Astrocyte (in vitro differentiated cells and primary cell): ENCODE measurements around the gene ASMTL. TPM values are rescaled to one million over a fixed set of nuclear protein-coding genes. Genes with fewer than 3 reads are reported as not detected.

Source experiments
- DNase-seq: peaks from one replicate; pipeline ENCODE4 v3.0.0-alpha.2; 2010; ENCODE audit warnings: low read depth
- FAIRE-seq: peaks from 2 replicates; lab custom pipeline; 2011; peaks lifted over from hg19 to GRCh38; lab: Jason Lieb, UNC
- H2AFZ ChIP-seq: 2 replicates; pipeline ENCODE4 v1.6.0; 2012; ENCODE audit warnings: low read depth, low read length, inconsistent platforms
- H3K27ac ChIP-seq: 2 replicates; pipeline ENCODE4 v1.5.1; 2011; ENCODE audit warnings: low read depth, low read length, inconsistent platforms
- H3K27me3 ChIP-seq: 2 replicates; pipeline ENCODE4 v1.6.0; 2011; ENCODE audit warnings: low read length, inconsistent platforms; ENCODE audit not compliant: insufficient read depth
- H3K36me3 ChIP-seq: 2 replicates; pipeline ENCODE4 v1.5.1; 2011; ENCODE audit warnings: low read length, inconsistent platforms; ENCODE audit not compliant: insufficient read depth
- H3K4me1 ChIP-seq: 2 replicates; pipeline ENCODE4 v1.5.1; 2011; ENCODE audit warnings: low read length, inconsistent platforms; ENCODE audit not compliant: insufficient read depth
- H3K4me2 ChIP-seq: 2 replicates; pipeline ENCODE4 v1.6.0; 2012; ENCODE audit warnings: low read length, inconsistent platforms
- H3K4me3 ChIP-seq: 2 replicates; pipeline ENCODE4 v1.5.1; 2011; ENCODE audit warnings: low read depth, mild to moderate bottlenecking, low read length, inconsistent platforms; ENCODE audit not compliant: insufficient read depth
- H3K79me2 ChIP-seq: 2 replicates; pipeline ENCODE4 v1.6.0; 2012; ENCODE audit warnings: mild to moderate bottlenecking, low read length, inconsistent platforms; ENCODE audit not compliant: insufficient read depth
- H3K9ac ChIP-seq: 2 replicates; pipeline ENCODE4 v1.6.0; 2012; ENCODE audit warnings: mild to moderate bottlenecking, low read length, inconsistent platforms
- H3K9me3 ChIP-seq: 2 replicates; pipeline ENCODE4 v1.5.1; 2012; ENCODE audit warnings: low read depth, mild to moderate bottlenecking, low read length, inconsistent platforms; ENCODE audit not compliant: insufficient read depth
- H4K20me1 ChIP-seq: 2 replicates; pipeline ENCODE4 v1.6.0; 2012; ENCODE audit warnings: low read length, inconsistent platforms; ENCODE audit not compliant: insufficient read depth
- H3K27ac Mint-ChIP-seq: one replicate; pipeline ENCODE4 v1.8.0; 2021; ENCODE audit warnings: mild to moderate bottlenecking, mixed read lengths; ENCODE audit not compliant: unreplicated experiment
- H3K27me3 Mint-ChIP-seq: one replicate; pipeline ENCODE4 v1.8.0; 2021; ENCODE audit warnings: low read depth, mixed read lengths; ENCODE audit not compliant: unreplicated experiment
- H3K36me3 Mint-ChIP-seq: one replicate; pipeline ENCODE4 v1.8.0; 2021; ENCODE audit warnings: low read depth, mixed read lengths; ENCODE audit not compliant: unreplicated experiment
- H3K4me1 Mint-ChIP-seq: one replicate; pipeline ENCODE4 v1.8.0; 2021; ENCODE audit warnings: low read depth, mixed read lengths; ENCODE audit not compliant: unreplicated experiment
- H3K4me3 Mint-ChIP-seq: one replicate; pipeline ENCODE4 v1.8.0; 2021; ENCODE audit warnings: mild to moderate bottlenecking, moderate library complexity, mixed read lengths; ENCODE audit not compliant: unreplicated experiment
- H3K9me3 Mint-ChIP-seq: one replicate; pipeline ENCODE4 v1.8.0; 2021; ENCODE audit warnings: mild to moderate bottlenecking, mixed read lengths; ENCODE audit not compliant: unreplicated experiment
- EZH2 ChIP-seq: IDR thresholded peaks from 2 replicates; pipeline ENCODE4 v1.6.1; 2012; ENCODE audit warnings: mild to moderate bottlenecking, low read length, inconsistent platforms; ENCODE audit not compliant: insufficient read depth
- total RNA-seq: library from RNA; stranded (reverse); gene quantifications from 2 replicates; pipeline ENCODE4 v1.2.1, GENCODE V29; 2021
- TF ChIP-seq, protein P1 (sequence below): IDR thresholded peaks from 2 replicates; pipeline ENCODE4 v1.5.1; 2011; ENCODE audit warnings: low read depth, mild to moderate bottlenecking, inconsistent platforms, low read length, moderate library complexity; ENCODE audit not compliant: insufficient read depth

The ASMTL gene
- total RNA-seq, 1 donor from 2014 or later, result 22.1 TPM

DNA sequence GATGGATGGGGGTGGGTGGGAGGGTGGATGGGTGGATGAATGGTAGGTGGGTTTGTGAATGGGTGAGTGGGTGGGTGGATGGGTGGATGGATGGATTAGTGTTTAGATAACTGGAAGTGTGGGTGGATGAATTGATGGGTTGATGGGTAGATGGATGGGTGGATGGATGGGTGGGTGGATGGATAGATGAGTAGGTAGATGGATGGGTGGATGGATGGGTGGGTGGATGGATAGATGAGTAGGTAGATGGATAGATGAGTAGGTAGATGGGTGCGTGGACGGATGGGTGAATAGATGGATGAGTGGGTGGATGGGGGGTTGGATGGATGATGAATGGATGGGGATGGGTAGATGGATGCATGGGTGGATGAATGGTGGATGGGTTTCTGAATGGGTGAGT lies 20.3 kb upstream of the ASMTL start:
- no peak overlapping the region for H3K27ac Mint-ChIP-seq
- DNase-seq, result no peak
- no peaks in the 10 kb centered on the region for H3K27me3 ChIP-seq
- no peak overlapping the region for H3K4me2 ChIP-seq
- no peaks in the 10 kb centered on the region for H3K4me1 ChIP-seq
- no peak for FAIRE-seq
- no peak overlapping the region for H3K9ac ChIP-seq
- no peak overlapping the region for H3K4me3 Mint-ChIP-seq
- no peak overlapping the region for H3K4me3 ChIP-seq
- no peaks in the 10 kb centered on the region for H4K20me1 ChIP-seq
- no peaks in the 10 kb centered on the region for H3K36me3 ChIP-seq
- H3K27me3 Mint-ChIP-seq, result peaks cover 2% of the 10 kb centered on the region
- TF ChIP-seq, protein P1, sequence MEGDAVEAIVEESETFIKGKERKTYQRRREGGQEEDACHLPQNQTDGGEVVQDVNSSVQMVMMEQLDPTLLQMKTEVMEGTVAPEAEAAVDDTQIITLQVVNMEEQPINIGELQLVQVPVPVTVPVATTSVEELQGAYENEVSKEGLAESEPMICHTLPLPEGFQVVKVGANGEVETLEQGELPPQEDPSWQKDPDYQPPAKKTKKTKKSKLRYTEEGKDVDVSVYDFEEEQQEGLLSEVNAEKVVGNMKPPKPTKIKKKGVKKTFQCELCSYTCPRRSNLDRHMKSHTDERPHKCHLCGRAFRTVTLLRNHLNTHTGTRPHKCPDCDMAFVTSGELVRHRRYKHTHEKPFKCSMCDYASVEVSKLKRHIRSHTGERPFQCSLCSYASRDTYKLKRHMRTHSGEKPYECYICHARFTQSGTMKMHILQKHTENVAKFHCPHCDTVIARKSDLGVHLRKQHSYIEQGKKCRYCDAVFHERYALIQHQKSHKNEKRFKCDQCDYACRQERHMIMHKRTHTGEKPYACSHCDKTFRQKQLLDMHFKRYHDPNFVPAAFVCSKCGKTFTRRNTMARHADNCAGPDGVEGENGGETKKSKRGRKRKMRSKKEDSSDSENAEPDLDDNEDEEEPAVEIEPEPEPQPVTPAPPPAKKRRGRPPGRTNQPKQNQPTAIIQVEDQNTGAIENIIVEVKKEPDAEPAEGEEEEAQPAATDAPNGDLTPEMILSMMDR, result no peak
- no peak for TF ChIP-seq EZH2
- H3K9me3 Mint-ChIP-seq, result peaks cover 4% of the 10 kb centered on the region
- H3K36me3 Mint-ChIP-seq, result no peaks in the 10 kb centered on the region
- H3K9me3 ChIP-seq, result no peaks in the 10 kb centered on the region
- no peak overlapping the region for H2AFZ ChIP-seq
- no peak overlapping the region for H3K27ac ChIP-seq
- H3K4me1 Mint-ChIP-seq, result no peaks in the 10 kb centered on the region
- H3K79me2 ChIP-seq, result no peaks in the 10 kb centered on the region

DNA sequence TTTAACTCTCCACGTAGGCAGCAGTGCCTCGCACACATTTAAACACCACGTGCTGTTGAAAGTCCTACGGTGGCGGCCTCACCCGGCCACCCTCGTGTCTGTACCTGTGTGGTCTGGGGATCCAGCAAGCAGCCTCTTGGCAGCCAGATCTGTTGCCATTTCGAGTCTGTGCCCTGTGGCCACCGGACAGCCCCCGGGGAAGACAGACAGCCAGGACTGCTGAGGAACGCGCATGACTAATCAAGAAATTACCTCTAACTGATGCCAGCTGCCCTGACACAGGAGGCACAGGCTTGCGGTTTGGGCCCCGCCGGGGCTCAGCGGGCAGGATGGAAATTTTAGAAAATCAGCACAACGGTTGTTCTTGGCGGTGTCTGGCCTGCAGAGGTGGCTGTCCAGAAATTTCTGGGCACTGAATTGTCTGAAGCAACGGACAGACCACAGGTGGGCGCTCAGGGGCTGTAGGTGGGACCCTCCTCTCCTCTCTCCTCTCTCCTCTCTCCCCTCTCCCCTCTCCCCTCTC lies 15.6 kb upstream of the ASMTL start:
- no peaks in the 10 kb centered on the region for H3K9me3 ChIP-seq
- H3K27me3 Mint-ChIP-seq, result peaks cover 8% of the 10 kb centered on the region
- no peak overlapping the region for H2AFZ ChIP-seq
- FAIRE-seq (no peak), DNase-seq (peak; percentile 35)
- no peaks in the 10 kb centered on the region for H3K4me1 Mint-ChIP-seq
- no peak overlapping the region for H3K9ac ChIP-seq
- peaks cover 1% of the 10 kb centered on the region for H3K4me1 ChIP-seq
- no peak overlapping the region for H3K4me3 ChIP-seq
- peaks cover 11% of the 10 kb centered on the region for H3K27me3 ChIP-seq
- H3K9me3 Mint-ChIP-seq, result peaks cover 5% of the 10 kb centered on the region
- H3K36me3 Mint-ChIP-seq, result no peaks in the 10 kb centered on the region
- H3K27ac Mint-ChIP-seq, result no peak overlapping the region
- TF ChIP-seq, protein P1, result no peak
- no peak for TF ChIP-seq EZH2
- no peak overlapping the region for H3K4me2 ChIP-seq
- no peak overlapping the region for H3K4me3 Mint-ChIP-seq
- no peaks in the 10 kb centered on the region for H3K36me3 ChIP-seq
- H3K27ac ChIP-seq, result no peak overlapping the region
- no peaks in the 10 kb centered on the region for H3K79me2 ChIP-seq
- no peaks in the 10 kb centered on the region for H4K20me1 ChIP-seq

DNA sequence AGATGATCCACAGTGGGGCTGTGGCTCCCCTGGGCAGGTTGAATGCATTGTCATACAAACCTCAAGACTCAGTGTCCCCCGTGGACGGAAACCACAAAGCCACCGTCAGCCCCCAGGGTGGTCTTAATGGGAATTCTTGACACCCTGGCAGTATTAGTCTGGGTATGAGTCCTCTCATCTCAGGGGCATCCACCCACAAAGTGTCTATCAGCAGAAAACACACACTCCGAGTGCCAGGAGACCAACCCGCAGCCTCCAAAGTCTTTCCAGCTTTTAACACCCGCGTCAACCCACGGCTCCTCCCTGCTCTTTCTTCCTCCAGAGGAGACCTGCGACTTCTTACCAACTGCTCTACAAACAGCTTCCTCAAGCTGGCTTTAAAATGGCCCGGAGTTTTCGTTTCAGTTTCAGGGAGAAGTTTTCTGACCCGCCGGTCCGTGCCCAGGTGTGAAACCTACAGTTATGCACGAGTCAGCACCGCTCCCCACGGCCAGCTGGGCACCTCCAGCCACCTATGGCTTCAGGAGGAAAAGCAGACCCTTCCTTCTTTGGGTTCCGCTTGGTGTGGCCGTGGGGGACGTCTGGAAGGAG lies 14.4 kb upstream of the ASMTL start:
- Mint-ChIP-seq H3K9me3 (peaks cover 5% of the 10 kb centered on the region), H3K4me3 (no peak overlapping the region), H3K36me3 (no peaks in the 10 kb centered on the region), H3K27me3 (peaks cover 8% of the 10 kb centered on the region), H3K4me1 (no peaks in the 10 kb centered on the region), H3K27ac (peak overlapping the region; percentile 20)
- Histone ChIP-seq H3K36me3 (no peaks in the 10 kb centered on the region), H4K20me1 (no peaks in the 10 kb centered on the region), H3K9ac (no peak overlapping the region), H3K4me3 (no peak overlapping the region), H3K27ac (no peak overlapping the region), H3K9me3 (no peaks in the 10 kb centered on the region), H3K79me2 (no peaks in the 10 kb centered on the region), H3K27me3 (peaks cover 11% of the 10 kb centered on the region), H3K4me1 (peaks cover 10% of the 10 kb centered on the region), H3K4me2 (no peak overlapping the region), H2AFZ (no peak overlapping the region)
- TF ChIP-seq, protein P1, result no peak
- TF ChIP-seq EZH2, result no peak
- FAIRE-seq (no peak), DNase-seq (no peak)
